Activated T-cell treated with anti-CD3 and anti-CD28 coated beads, Interleukin-2, amount 50 U/mL, for 72 hours (primary cell): ENCODE results near the gene NME3. TPM values are rescaled to one million over a fixed set of nuclear protein-coding genes. Genes with fewer than 3 reads are reported as not detected.
"Not testable (repeated sequence)": the region's sequence is repeated elsewhere in the genome, so short reads cannot be mapped to it uniquely, and the experiment has no call there.

Experiments
- ATAC-seq, 2 donors: fragments of 150-1000 bp; cut with Tn5 transposase; replicated peaks in 1 of 2; 2 replicates each; pipeline ENCODE4 v1.10.0; 2021; ENCODE audit warnings: moderate library complexity in 2 of 2, mild to moderate bottlenecking in 1 of 2
- DNase-seq, 2 donors: peaks; one replicate each; pipeline ENCODE4 v3.0.0; 2021 to 2022; ENCODE audit warnings: mixed read lengths in 1 of 2
- H3K27ac Mint-ChIP-seq: one replicate; pipeline ENCODE4 v1.8.0; 2022; ENCODE audit warnings: mild to moderate bottlenecking, moderate library complexity, mixed read lengths
- H3K27me3 Mint-ChIP-seq: one replicate; pipeline ENCODE4 v1.8.0; 2022; ENCODE audit warnings: low read depth, mixed read lengths
- H3K36me3 Mint-ChIP-seq, 2 donors: one replicate each; pipeline ENCODE4 v1.8.0; 2022; ENCODE audit warnings: mixed read lengths in 2 of 2, mild to moderate bottlenecking in 1 of 2; ENCODE audit not compliant: insufficient read depth in 2 of 2
- H3K4me1 Mint-ChIP-seq: one replicate; pipeline ENCODE4 v1.8.0; 2022; ENCODE audit warnings: low read depth, mixed read lengths
- H3K4me3 Mint-ChIP-seq, 2 donors: one replicate each; pipeline ENCODE4 v1.8.0; 2022; ENCODE audit warnings: mild to moderate bottlenecking in 2 of 2, mixed read lengths in 2 of 2, moderate library complexity in 2 of 2
- H3K9me3 Mint-ChIP-seq, 2 donors: one replicate each; pipeline ENCODE4 v1.8.0; 2022; ENCODE audit warnings: mixed read lengths in 2 of 2
- total RNA-seq, 2 donors: library from RNA; stranded (reverse); gene quantifications; one replicate each; pipeline ENCODE4 v1.2.3, GENCODE V29; 2022

NME3 gene
- total RNA-seq, 2 donors from 2014 or later, result 55.0 to 56.1 TPM

GRCh38 chr16:1743376-1744337 is 27.7 kb downstream of the NME3 start:
- no peak for ATAC-seq
- DNase-seq, result no peak
- Mint-ChIP-seq H3K36me3 (no peaks in the 10 kb centered on the region), H3K9me3 (no peaks in the 10 kb centered on the region), H3K4me3 (no peak overlapping the region), H3K4me1 (no peaks in the 10 kb centered on the region), H3K27ac (no peak overlapping the region), H3K27me3 (no peaks in the 10 kb centered on the region)

- Mint-ChIP-seq H3K4me1 (no peaks in the 10 kb centered on the region), H3K4me3 (no peak overlapping the region), H3K36me3 (no peaks in the 10 kb centered on the region), H3K27ac (no peak overlapping the region), H3K27me3 (no peaks in the 10 kb centered on the region), H3K9me3 (no peaks in the 10 kb centered on the region)
- no peak for DNase-seq
- no peak for ATAC-seq
These were observed 29.7 kb downstream of the NME3 start for GRCh38 chr16:1741553-1742165.

GRCh38 chr16:1740781-1741490 is 30.4 kb downstream of the NME3 start:
- Mint-ChIP-seq H3K4me1 (no peaks in the 10 kb centered on the region), H3K36me3 (no peaks in the 10 kb centered on the region), H3K4me3 (no peak overlapping the region), H3K27ac (no peak overlapping the region), H3K27me3 (no peaks in the 10 kb centered on the region), H3K9me3 (no peaks in the 10 kb centered on the region)
- ATAC-seq (no peak), DNase-seq (no peak)

- DNase-seq (no peak), ATAC-seq (no peak)
- Mint-ChIP-seq H3K27me3 (no peaks in the 10 kb centered on the region), H3K4me3 (no peak overlapping the region), H3K9me3 (no peaks in the 10 kb centered on the region), H3K4me1 (no peaks in the 10 kb centered on the region), H3K27ac (no peak overlapping the region), H3K36me3 (no peaks in the 10 kb centered on the region)
These were observed 31.1 kb downstream of the NME3 start for GRCh38 chr16:1740234-1740633.

GRCh38 chr16:1734816-1735215 is 36.5 kb downstream of the NME3 start:
- no peak overlapping the region for H3K4me3 Mint-ChIP-seq
- no peak overlapping the region for H3K27ac Mint-ChIP-seq
- peaks cover 0 to 1% of the 10 kb centered on the region in 2 donors for H3K36me3 Mint-ChIP-seq
- ATAC-seq (no peak), DNase-seq (no peak)
- no peaks in the 10 kb centered on the region for H3K27me3 Mint-ChIP-seq
- H3K9me3 Mint-ChIP-seq, result no peaks in the 10 kb centered on the region
- no peaks in the 10 kb centered on the region for H3K4me1 Mint-ChIP-seq

GRCh38 chr16:1734123-1734522 is 37.2 kb downstream of the NME3 start:
- no peak overlapping the region for H3K27ac Mint-ChIP-seq

GRCh38 chr16:1732551-1732987 is 38.8 kb downstream of the NME3 start:
- H3K4me1 Mint-ChIP-seq, H3K36me3 Mint-ChIP-seq, ATAC-seq, H3K27ac Mint-ChIP-seq, H3K9me3 Mint-ChIP-seq, DNase-seq, H3K27me3 Mint-ChIP-seq, H3K4me3 Mint-ChIP-seq: not testable (repeated sequence)

More at GRCh38 chr16:1734123-1734522, 37.2 kb downstream of the NME3 start:
- H3K27me3 Mint-ChIP-seq, result no peaks in the 10 kb centered on the region
- H3K4me1 Mint-ChIP-seq, result no peaks in the 10 kb centered on the region
- no peak for DNase-seq
- ATAC-seq, result no peak
- H3K4me3 Mint-ChIP-seq, result no peak overlapping the region
- no peaks in the 10 kb centered on the region for H3K9me3 Mint-ChIP-seq
- peaks cover 0 to 1% of the 10 kb centered on the region in 2 donors for H3K36me3 Mint-ChIP-seq

- ATAC-seq (no peak), DNase-seq (no peak)
- H3K4me1 Mint-ChIP-seq, result no peaks in the 10 kb centered on the region
- peaks cover 3 to 5% of the 10 kb centered on the region in 2 donors for H3K36me3 Mint-ChIP-seq
- H3K27me3 Mint-ChIP-seq, result no peaks in the 10 kb centered on the region
- no peak overlapping the region for H3K27ac Mint-ChIP-seq
- no peak overlapping the region for H3K4me3 Mint-ChIP-seq
- no peaks in the 10 kb centered on the region for H3K9me3 Mint-ChIP-seq
These were observed 39.3 kb downstream of the NME3 start for GRCh38 chr16:1732071-1732470.

- no peaks in the 10 kb centered on the region for H3K4me1 Mint-ChIP-seq
- peaks cover 5% of the 10 kb centered on the region in 2 donors for H3K36me3 Mint-ChIP-seq
- H3K4me3 Mint-ChIP-seq, result no peak overlapping the region
- no peak for DNase-seq
- H3K27ac Mint-ChIP-seq, result no peak overlapping the region
- no peak for ATAC-seq
- no peaks in the 10 kb centered on the region for H3K9me3 Mint-ChIP-seq
- H3K27me3 Mint-ChIP-seq, result no peaks in the 10 kb centered on the region
These were observed 39.7 kb downstream of the NME3 start for GRCh38 chr16:1731603-1732002.

- no peak for DNase-seq
- Mint-ChIP-seq H3K27me3 (no peaks in the 10 kb centered on the region), H3K4me3 (no peak overlapping the region), H3K27ac (no peak overlapping the region), H3K9me3 (no peaks in the 10 kb centered on the region), H3K36me3 (peaks cover 5% of the 10 kb centered on the region in 2 donors), H3K4me1 (no peaks in the 10 kb centered on the region)
- no peak for ATAC-seq
These were observed 40.3 kb downstream of the NME3 start for GRCh38 chr16:1731073-1731472.

GRCh38 chr16:1729445-1729844 is 41.9 kb downstream of the NME3 start:
- H3K27ac Mint-ChIP-seq, result no peak overlapping the region
- H3K4me3 Mint-ChIP-seq, result no peak overlapping the region

GRCh38 chr16:1729026-1729425 is 42.3 kb downstream of the NME3 start:
- H3K9me3 Mint-ChIP-seq, result no peaks in the 10 kb centered on the region
- no peaks in the 10 kb centered on the region for H3K4me1 Mint-ChIP-seq
- H3K27me3 Mint-ChIP-seq, result no peaks in the 10 kb centered on the region
- peaks cover 5% of the 10 kb centered on the region in 2 donors for H3K36me3 Mint-ChIP-seq
- H3K27ac Mint-ChIP-seq, result no peak overlapping the region
- DNase-seq, result no peak
- no peak for ATAC-seq
- H3K4me3 Mint-ChIP-seq, result no peak overlapping the region

More at GRCh38 chr16:1729445-1729844, 41.9 kb downstream of the NME3 start:
- no peak for ATAC-seq
- H3K4me1 Mint-ChIP-seq, result no peaks in the 10 kb centered on the region
- H3K27me3 Mint-ChIP-seq, result no peaks in the 10 kb centered on the region
- DNase-seq, result no peak
- no peaks in the 10 kb centered on the region for H3K9me3 Mint-ChIP-seq
- peaks cover 5% of the 10 kb centered on the region in 2 donors for H3K36me3 Mint-ChIP-seq
